DOHH2 (cell line): Measurements from ENCODE around the gene LGALS9.
"Not testable (repeated sequence)": the region's sequence is repeated elsewhere in the genome, so short reads cannot be mapped to it uniquely, and the experiment has no call there.

Source experiments
- EZH2phosphoT487 ChIP-seq: fragments of 200-600 bp; sonication (generic); IDR thresholded peaks from 2 replicates; pipeline ENCODE4 v1.6.1; 2017; ENCODE audit warnings: borderline replicate concordance, mild to moderate bottlenecking, antibody characterized with exemption, low read length, moderate library complexity, mixed read lengths
- TF ChIP-seq, protein P1 (sequence below): fragments of 200-600 bp; sonication (generic); IDR thresholded peaks from one replicate; pipeline ENCODE4 v1.5.1; 2014; ENCODE audit warnings: antibody characterized with exemption, mild to moderate bottlenecking, low read depth, low read length; ENCODE audit not compliant: poor library complexity, severe bottlenecking

DNA sequence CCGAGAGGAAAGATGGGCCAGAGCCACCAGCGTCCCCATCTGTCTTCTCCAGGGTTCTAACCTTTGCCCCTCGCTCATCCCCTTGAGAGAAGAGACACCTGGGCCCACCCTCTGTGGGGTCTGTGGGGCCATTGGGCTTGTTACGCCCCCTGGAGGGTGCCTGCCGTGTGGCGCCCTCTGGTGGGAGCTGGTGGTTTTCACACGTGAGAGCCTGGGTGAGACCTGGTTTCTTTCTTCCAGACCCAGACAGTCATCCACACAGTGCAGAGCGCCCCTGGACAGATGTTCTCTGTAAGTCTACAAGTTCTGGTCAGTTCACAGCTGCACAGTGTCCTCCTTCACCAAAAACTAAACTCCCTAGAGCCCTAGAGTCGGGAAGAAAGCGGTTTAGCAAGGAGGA, 14.6 kb downstream of the LGALS9 start:
- TF ChIP-seq, protein P1, sequence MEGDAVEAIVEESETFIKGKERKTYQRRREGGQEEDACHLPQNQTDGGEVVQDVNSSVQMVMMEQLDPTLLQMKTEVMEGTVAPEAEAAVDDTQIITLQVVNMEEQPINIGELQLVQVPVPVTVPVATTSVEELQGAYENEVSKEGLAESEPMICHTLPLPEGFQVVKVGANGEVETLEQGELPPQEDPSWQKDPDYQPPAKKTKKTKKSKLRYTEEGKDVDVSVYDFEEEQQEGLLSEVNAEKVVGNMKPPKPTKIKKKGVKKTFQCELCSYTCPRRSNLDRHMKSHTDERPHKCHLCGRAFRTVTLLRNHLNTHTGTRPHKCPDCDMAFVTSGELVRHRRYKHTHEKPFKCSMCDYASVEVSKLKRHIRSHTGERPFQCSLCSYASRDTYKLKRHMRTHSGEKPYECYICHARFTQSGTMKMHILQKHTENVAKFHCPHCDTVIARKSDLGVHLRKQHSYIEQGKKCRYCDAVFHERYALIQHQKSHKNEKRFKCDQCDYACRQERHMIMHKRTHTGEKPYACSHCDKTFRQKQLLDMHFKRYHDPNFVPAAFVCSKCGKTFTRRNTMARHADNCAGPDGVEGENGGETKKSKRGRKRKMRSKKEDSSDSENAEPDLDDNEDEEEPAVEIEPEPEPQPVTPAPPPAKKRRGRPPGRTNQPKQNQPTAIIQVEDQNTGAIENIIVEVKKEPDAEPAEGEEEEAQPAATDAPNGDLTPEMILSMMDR = not testable (repeated sequence)
- not testable (repeated sequence) for TF ChIP-seq EZH2phosphoT487
